GF-D8 (cell line): ENCODE measurements around the gene KANK4.

ENCODE experiments used
- DNase-seq: peaks from one replicate; lab custom pipeline; 2025; lab: John Stamatoyannopoulos, UW

Gene KANK4

DNA sequence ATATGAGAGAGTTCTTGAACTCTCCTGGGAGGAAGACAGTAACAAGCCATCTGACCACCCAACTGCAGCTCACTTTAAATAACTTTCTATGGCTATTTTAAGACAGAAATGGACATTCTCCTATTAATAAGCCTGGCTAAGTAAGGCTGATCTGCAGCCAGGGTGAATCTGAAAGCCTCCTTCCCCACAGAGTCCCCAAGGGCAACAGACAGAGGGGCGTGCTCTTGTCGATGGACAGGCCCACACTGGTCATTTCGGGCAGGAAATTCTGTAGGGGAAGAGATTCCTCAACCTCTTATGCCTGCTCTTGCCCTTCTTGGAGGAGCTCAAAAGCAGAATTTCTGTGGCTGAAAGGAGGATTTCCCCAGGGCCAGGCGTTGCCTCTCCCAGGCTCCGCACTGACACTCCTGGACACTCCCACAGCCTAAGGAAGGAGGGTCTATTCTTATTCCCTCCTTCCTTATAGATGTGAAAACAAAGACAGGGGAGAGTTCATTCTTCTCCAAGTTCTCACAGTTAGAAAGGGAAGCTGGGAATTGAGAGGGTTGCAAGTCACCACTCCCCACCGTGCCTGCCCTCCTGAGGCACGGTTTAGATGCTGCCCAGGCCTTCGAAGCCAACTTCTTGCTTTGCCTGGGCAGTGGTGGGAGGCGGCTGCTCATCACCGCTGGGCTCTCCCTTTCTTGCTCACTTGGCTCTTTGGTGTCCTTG is 17.9 kb upstream of the KANK4 start:
- no peak for DNase-seq

DNA sequence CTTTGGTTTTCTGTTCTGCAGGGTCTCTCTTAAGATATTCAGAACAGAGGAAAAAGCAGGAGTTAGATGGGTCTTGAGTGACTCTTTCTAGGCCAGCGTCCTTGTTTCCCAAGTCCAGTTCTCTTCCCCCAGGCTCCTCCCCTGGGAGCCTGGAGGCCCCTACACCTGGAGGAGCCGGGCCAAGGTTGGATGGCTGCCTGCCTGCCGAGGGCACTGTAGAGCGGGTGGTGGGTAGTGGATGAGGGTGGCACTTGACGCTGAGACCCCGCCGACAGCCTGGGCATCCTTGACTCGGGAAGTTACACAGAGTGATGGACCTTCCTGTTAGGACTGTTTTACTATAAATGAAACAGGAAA is 17.4 kb upstream of the KANK4 start:
- DNase-seq: no peak

- DNase-seq: no peak
Measured at GRCh38 chr1:62335656-62336055, 16.4 kb upstream of the KANK4 start.

DNA sequence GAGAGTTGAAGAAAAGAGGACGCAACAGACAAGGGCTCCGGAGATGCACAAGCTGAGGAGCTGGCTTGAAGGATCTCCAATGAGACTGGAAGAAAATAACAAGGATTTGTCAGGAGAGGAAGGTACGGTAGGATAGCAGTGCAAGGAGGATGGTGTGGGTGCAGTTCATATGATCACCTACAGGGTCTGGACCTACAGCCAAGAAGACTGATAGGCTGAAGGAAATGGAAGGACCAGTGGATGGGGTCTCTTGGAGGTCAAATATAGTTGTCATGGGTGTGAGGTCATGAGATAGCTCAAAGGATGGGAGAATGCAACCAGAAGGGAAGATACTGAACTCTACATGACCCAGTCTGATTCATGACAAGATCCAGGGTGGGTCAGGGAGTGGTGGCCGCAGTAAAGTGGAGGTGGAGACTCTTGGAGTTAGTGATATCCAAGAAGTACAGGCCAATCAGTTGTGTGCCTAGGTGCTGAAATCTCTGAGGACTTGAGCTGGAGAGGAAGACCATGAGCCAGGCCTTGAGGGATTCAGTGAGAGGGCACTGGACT is 15.3 kb upstream of the KANK4 start:
- DNase-seq: no peak

GRCh38 chr1:62333441-62333840 is 14.2 kb upstream of the KANK4 start:
- no peak for DNase-seq

DNA sequence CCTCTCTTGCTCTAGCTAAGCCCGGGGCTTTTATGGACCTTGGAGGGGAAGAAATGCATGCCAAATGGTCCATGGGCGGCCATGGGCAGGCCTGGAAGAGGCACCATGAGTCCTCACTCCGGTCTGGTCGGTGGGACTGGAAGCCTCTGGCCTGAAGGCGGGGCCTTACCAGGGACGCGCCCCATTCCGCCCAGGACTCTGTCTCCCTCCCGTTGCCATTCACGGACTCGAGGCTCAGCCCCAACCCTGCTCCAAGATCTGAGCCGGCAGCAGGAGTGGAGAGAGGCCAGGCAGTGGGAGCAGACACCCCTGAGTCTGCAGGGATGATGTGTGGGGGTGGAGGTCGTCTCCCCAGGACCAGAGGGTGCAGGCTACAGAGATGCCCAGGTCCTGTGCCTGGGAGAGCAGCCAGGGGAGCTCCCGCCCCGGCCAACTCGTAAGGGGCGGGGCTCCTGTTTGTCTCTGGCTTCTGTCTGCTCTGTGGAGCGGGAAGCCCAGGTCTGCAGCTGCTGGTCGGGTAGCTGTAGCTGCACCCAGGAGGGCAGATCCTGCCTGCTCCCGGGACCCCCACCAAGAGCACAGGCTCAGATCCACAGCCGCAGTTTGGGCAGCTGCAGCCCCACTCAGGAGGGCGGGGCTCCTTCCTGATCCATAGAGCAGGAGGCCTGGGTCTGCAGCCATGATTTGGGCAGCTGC is 8.3 kb upstream of the KANK4 start:
- no peak for DNase-seq

- no peak for DNase-seq
Measured at GRCh38 chr1:62325681-62326080, 6.4 kb upstream of the KANK4 start.

DNA sequence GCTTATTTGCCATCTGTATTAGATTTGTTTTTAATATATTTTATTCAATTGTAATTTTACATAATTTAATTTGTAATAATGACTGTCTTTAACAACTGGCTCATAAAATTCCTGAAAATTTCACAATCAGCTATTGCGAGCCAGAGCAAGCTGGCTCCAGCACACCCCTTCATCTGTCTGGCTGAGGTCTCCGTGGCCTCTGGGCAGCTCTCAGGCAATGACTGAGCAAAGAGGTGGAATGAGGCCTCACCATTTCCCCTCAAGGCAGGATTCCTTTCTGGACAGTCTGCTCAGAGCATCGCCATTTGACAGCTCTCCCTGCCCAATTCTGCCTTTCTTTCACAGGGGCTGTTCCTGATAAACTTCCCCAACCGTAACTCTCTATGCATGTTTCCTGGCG is 5.8 kb upstream of the KANK4 start:
- no peak for DNase-seq

GRCh38 chr1:62321446-62321845 is 2.2 kb upstream of the KANK4 start:
- no peak for DNase-seq

GRCh38 chr1:62318320-62318755 is 896 bp downstream of the KANK4 start:
- DNase-seq: no peak

DNA sequence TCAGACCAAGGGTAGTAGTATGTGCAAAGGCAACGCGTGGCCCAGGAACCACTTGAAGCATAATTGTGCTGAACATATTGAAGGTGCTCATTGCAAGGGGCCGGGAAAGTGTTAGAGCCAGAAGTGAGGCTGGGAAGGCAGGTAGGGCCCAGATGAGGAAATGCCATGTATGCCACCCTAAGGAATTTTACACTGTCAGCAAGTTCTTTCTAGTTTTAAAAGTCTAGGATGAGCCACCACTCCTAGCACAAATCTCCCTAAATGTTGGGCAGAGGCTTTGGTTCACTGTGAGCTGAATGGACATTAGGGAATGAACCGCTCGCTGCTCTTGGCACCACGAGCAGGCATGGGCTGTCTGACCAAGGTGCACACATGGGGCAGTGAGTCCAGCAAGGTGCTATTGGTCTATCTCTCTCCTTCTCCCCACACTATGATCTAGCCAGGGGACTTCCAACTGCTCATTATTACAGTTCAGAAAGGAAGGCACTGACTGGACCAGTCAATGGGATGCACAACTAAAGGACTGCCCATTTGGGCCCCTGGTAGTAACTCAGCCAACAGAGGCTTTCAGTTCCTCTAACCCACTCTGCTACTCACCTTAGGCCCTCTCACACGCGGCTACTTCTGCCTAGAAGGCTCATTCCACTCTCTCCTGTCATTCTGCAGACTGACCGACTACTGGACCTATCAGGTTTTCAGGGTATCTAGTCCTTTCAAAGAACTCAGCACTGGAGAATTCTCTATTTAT is 2.0 kb downstream of the KANK4 start:
- DNase-seq: no peak

DNA sequence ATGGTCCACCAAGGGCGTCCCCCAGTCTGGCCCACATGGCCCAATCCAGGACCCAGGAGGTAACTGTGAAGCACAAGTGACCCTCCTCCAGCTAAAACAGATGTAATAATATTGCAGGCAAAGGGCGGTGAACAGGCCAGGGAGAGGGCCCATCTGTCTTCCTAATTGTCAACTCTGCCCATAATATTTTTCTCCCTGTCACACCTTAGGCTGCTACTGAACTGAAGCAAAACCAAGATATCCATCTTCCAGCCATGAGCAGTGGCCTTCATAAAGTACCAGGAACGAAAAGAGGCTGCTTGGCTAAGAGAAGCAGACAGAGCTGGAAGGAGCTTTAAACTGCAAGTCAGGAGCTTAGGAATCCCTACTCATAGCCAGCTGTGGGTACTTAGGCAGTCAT is 3.1 kb downstream of the KANK4 start:
- no peak for DNase-seq

DNA sequence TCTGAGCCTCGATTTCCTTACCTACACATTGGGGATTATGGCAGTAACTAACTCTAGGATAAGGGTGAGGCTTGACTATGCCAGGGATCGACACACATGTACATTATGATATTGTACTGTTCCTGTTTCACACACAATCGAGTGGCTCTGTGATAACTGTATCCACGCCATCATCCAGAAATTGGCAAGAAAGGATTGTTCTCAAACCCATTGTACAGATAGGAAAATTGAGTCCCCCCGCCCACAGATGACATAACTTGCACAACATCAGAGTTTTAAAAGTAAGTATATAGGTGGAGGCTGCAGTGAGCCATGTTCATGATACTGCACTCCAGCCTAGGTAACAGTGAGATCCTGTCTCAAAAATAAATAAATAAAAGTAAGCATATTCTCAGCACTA is 3.8 kb downstream of the KANK4 start:
- no peak for DNase-seq

DNA sequence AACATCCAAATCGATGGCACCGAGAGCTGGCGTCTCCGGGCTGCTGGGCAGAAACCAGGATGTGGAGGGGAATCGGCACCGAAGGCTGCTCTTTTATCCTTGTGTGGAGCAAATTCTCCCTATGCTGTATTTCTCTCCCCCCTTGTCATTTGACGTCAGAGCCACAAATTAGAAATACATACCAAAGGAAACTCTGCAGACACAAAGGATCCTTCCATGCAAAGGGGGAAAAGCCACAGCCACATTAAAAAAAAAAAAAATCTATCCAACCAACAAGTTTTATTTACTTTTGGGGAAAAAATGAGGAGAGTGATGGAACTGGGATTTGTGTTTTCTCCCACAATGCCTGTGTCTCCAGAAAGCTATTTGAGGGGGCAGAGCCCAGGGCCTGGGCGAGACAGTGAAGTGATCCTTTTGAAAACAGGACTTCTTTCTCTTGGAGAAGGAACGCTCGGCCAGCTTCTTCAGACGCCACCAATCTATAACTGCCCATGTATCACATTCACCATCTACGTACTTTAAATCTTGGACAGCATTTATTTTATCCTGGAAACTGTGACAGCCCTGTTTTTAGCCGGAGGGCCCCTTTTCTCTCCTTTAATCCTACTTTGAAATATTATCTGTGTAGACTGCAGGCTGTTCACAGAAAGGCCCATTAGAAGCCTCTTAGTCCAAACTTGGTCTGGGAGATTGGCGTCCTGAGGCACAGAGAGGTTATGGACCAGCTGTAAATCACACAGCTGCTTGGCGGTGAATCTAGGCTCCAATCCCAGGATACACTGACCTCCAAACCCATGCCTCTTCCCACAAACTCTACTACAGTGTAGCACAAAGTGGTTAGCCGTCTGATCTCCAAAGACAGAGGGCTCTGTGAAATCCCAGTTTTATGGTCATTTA is 4.5 kb downstream of the KANK4 start:
- DNase-seq: no peak

GRCh38 chr1:62312698-62313097 is 6.5 kb downstream of the KANK4 start:
- DNase-seq: no peak

DNA sequence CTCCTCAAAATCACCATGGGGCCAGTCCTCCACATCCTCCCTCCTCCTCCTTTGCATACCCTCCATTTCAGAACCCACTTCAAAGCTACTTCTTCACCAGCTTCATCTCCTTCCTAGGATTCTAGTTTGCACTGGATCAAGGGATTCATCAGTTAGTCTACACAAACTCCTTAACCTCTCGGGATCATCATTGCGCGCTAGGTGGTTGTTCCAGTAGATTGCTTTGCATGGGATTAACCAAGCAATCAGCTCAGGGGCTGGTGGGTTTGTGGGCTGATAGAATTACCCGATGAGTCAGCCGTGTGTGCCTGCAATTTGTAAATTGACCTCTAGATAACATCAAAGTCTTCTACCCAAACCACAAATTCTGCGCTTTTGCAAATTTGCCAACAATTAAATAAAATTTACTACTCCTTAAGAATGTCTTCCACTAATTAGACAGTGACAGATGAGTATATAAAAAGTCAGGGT is 7.7 kb downstream of the KANK4 start:
- no peak for DNase-seq

DNA sequence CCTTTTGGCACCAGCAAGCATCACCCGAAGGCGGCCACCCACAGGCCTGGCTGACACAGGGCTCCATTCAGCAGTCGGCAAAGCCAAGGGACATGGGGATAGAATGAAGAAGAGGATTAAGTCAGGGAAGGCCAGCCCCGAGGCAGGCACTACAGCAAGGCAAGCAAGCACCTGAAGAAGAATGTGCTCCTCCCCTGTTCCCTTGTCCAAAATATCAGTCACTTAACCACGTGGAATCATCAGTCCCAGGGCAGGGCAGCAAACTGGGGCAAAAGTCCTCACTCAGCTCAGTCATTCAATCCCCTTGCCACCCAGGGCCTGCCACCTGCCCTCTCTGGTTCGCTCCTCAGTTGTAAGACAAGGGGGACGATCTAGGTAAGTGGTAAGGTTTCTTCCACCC is 9.3 kb downstream of the KANK4 start:
- no peak for DNase-seq

GRCh38 chr1:62308606-62309005 is 10.6 kb downstream of the KANK4 start:
- DNase-seq: no peak

- DNase-seq: no peak
Measured at GRCh38 chr1:62307895-62308492, 11.2 kb downstream of the KANK4 start.

- DNase-seq: no peak
Measured at GRCh38 chr1:62307446-62307845, 11.8 kb downstream of the KANK4 start.

GRCh38 chr1:62306065-62306464 is 13.2 kb downstream of the KANK4 start:
- DNase-seq: no peak
